ENCODE results near the gene HIVEP3. TPM values are rescaled to one million over a fixed set of nuclear protein-coding genes. Genes with fewer than 3 reads are reported as not detected.
A peak's percentile ranks its signal among the peaks of the same experiment; 100 is the strongest.

The HIVEP3 gene
- total RNA-seq, 6 experiments from 2014 or later = 1.4 to 3.9 (median 2.2) TPM

DNA sequence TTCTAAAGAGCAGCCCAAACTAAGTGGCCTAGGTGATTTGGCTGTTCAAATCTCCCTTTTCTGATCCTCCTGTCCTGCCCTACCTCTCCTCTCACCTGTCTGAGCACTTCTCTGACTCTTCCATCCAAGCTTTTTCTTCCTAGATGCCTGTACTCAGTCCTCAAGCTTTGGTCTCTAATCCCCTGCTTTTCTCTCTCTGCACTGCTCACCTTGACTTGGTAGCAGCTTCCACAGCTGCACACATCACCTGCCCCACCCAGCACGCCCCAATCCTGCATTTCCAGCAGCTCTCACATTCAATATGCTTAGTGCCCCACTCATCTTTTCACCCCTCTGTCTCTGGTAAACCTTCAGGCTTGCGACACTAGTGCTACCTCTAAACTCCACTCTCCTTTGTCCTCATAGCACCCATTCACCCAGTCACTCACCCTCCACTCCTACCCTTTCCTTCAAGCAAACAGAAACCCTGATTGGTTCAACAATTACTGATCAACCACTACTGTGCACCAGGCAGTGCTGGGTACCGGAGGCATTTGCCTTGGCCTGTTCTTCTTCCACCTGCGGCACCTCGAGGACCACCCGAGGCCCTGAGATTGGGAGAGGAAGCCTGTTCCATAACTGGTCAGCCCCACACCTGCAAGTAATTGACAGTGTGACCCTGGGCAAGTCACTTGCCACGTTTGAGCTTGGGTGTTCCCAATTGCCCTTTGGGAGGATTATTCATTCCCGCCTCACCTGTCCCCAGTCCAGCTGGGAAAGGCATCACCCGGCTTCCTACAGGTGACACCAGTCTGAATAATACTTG, 298.2 kb downstream of the HIVEP3 start:
- Histone ChIP-seq H3K4me1 (peaks cover 0 to 13% (median 1%) of the 10 kb centered on the region in 4 donors), H3K36me3 (no peaks in the 10 kb centered on the region), H3K9me3 (no peaks in the 10 kb centered on the region), H3K27me3 (no peaks in the 10 kb centered on the region), H3K27ac (no peak overlapping the region), H3K4me3 (no peak overlapping the region)
- WGBS (ENCODE audit: insufficient coverage, low coverage, low lambda C conversion rate, missing lambda C conversion rate) = 94% methylated on average over 5 of the region's 9 CpGs
- TF ChIP-seq, protein P1, sequence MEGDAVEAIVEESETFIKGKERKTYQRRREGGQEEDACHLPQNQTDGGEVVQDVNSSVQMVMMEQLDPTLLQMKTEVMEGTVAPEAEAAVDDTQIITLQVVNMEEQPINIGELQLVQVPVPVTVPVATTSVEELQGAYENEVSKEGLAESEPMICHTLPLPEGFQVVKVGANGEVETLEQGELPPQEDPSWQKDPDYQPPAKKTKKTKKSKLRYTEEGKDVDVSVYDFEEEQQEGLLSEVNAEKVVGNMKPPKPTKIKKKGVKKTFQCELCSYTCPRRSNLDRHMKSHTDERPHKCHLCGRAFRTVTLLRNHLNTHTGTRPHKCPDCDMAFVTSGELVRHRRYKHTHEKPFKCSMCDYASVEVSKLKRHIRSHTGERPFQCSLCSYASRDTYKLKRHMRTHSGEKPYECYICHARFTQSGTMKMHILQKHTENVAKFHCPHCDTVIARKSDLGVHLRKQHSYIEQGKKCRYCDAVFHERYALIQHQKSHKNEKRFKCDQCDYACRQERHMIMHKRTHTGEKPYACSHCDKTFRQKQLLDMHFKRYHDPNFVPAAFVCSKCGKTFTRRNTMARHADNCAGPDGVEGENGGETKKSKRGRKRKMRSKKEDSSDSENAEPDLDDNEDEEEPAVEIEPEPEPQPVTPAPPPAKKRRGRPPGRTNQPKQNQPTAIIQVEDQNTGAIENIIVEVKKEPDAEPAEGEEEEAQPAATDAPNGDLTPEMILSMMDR (IDR thresholded peaks at IDR 0.05) = no peak
- TF ChIP-seq POLR2A (IDR thresholded peaks at IDR 0.05) = no peak
- ATAC-seq (no peak), DNase-seq (no peak)
- intact Hi-C loops (cut with DNase I) = no loop called here

DNA sequence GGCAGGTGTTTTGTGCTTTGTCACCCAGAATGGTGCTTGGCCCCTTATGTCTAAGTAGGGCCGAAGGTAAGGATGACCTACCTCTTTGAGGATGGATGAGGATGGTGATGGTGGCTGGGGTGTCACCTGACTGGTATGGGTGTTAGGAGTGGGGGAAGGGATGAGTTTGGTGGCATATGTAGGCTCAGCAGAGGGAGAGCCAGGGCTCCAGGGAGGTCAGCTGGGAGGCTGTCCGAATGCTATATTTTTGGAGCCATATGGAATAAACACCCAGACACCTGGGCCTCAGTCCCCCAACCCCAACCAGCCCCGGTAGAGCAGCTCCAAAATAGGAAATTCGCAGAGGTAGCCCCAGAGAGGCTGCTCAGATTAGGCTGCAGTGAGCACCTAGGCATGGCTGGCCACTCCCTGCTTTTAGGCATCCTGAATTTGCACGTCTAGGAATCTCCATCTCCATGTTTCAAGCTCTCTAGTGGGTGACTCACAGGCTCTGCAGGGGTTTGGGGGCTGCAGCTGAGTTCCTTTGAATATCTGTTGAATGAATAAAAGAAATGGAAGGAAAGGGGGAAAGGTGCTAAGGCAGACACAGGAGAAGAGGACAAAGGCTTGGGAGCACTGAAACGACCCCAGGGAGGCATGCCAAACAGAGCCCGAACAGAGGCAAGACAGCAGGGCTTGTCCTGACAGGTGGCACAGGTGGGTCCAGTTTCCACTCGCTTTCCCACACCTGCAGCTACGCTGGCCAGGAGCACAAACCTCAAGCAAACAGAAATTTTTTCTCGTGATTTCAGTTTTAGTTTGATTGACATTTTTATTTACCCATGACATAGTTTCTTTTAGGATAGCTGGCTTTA, 299.0 kb downstream of the HIVEP3 start:
- 73% methylated on average over 8 of the region's 10 CpGs for WGBS (ENCODE audit: insufficient coverage, low coverage, low lambda C conversion rate, missing lambda C conversion rate)
- no peaks in the 10 kb centered on the region for H3K36me3 ChIP-seq
- H3K4me3 ChIP-seq = no peak overlapping the region
- H3K27ac ChIP-seq = no peak overlapping the region
- ATAC-seq (no peak), DNase-seq (no peak)
- no peaks in the 10 kb centered on the region for H3K9me3 ChIP-seq
- TF ChIP-seq, protein P1 (IDR thresholded peaks at IDR 0.05) = no peak
- TF ChIP-seq POLR2A (IDR thresholded peaks at IDR 0.05) = no peak
- H3K4me1 ChIP-seq = peaks cover 0 to 13% (median 1%) of the 10 kb centered on the region in 4 donors
- intact Hi-C loops (cut with DNase I) = no loop called here
- no peaks in the 10 kb centered on the region for H3K27me3 ChIP-seq

- WGBS (ENCODE audit: insufficient coverage, low coverage, low lambda C conversion rate, missing lambda C conversion rate) = 91% methylated on average over 3 of the region's 6 CpGs
- DNase-seq (no peak), ATAC-seq (no peak)
- intact Hi-C loops (cut with DNase I) = no loop called here
- H3K27ac ChIP-seq = no peak overlapping the region
- H3K9me3 ChIP-seq = no peaks in the 10 kb centered on the region
- no peaks in the 10 kb centered on the region for H3K36me3 ChIP-seq
- no peaks in the 10 kb centered on the region for H3K27me3 ChIP-seq
- peaks cover 0 to 13% (median 1%) of the 10 kb centered on the region in 4 donors for H3K4me1 ChIP-seq
- H3K4me3 ChIP-seq = no peak overlapping the region
- no peak for TF ChIP-seq POLR2A (IDR thresholded peaks at IDR 0.05)
- TF ChIP-seq, protein P1 (IDR thresholded peaks at IDR 0.05) = no peak
Observed at GRCh38 chr1:41618871-41619270, 299.9 kb downstream of the HIVEP3 start.

GRCh38 chr1:41618066-41618825, 300.5 kb downstream of the HIVEP3 start:
- no peaks in the 10 kb centered on the region for H3K27me3 ChIP-seq
- H3K4me3 ChIP-seq = no peak overlapping the region
- TF ChIP-seq, protein P1 (IDR thresholded peaks at IDR 0.05) = no peak
- no peak for TF ChIP-seq POLR2A (IDR thresholded peaks at IDR 0.05)
- ATAC-seq = peak; percentile 93 to 97 (median 94)
- H3K9me3 ChIP-seq = no peaks in the 10 kb centered on the region
- H3K27ac ChIP-seq = no peak overlapping the region
- H3K36me3 ChIP-seq = no peaks in the 10 kb centered on the region
- 100% methylated on average over 1 of the region's 14 CpGs for WGBS (ENCODE audit: insufficient coverage, low coverage, low lambda C conversion rate, missing lambda C conversion rate)
- peaks cover 0 to 13% (median 1%) of the 10 kb centered on the region in 4 donors for H3K4me1 ChIP-seq
- intact Hi-C loops (cut with DNase I) = no loop called here
- DNase-seq = peak; percentile 85 to 92 (median 90)

All from right lobe of liver (tissue), 6 donors.